ENCODE results near the gene TMEM123.

Gene TMEM123

DNA sequence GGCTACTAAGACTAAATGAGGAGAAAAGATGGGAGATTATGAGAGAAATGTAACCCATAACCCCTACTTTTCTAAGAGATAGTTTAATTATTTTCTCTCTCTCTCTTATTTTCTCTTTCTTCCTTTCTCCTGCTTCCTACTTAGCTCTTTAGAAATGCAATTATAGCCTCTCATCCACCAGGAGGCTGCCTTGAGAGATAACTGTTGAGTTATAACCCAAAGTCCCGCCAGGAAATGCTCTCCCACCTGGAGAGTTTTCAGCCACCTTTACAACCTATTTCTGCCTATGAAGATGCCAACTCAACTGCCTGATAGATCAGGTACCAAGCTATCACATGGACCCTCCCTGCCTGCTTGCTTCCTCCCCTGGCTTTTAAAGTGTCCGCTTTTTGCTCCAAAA, 34.0 kb upstream of the TMEM123 start:
- H3K36me3 ChIP-seq (ENCODE audit: insufficient read depth, low read length): no peaks in the 10 kb centered on the region
- H3K4me1 ChIP-seq (ENCODE audit: insufficient read depth, low read length): no peaks in the 10 kb centered on the region
- H3K9me3 ChIP-seq (ENCODE audit: low read length): no peaks in the 10 kb centered on the region
- H3K27me3 ChIP-seq (ENCODE audit: insufficient read depth, low read length): peaks cover 7% of the 10 kb centered on the region
- H2AFZ ChIP-seq (ENCODE audit: low read depth, low read length): no peak overlapping the region
- no peak overlapping the region for H3K4me3 ChIP-seq (ENCODE audit: low read length)

GRCh38 chr11:102485095-102485722, 32.6 kb upstream of the TMEM123 start:
- H3K4me1 ChIP-seq (ENCODE audit: insufficient read depth, low read length): no peaks in the 10 kb centered on the region
- H3K27me3 ChIP-seq (ENCODE audit: insufficient read depth, low read length): peaks cover 7% of the 10 kb centered on the region
- H3K4me3 ChIP-seq (ENCODE audit: low read length): no peak overlapping the region
- H3K9me3 ChIP-seq (ENCODE audit: low read length): no peaks in the 10 kb centered on the region
- H2AFZ ChIP-seq (ENCODE audit: low read depth, low read length): no peak overlapping the region
- H3K36me3 ChIP-seq (ENCODE audit: insufficient read depth, low read length): no peaks in the 10 kb centered on the region

- H3K36me3 ChIP-seq (ENCODE audit: insufficient read depth, low read length): no peaks in the 10 kb centered on the region
- no peak overlapping the region for H3K4me3 ChIP-seq (ENCODE audit: low read length)
- H3K4me1 ChIP-seq (ENCODE audit: insufficient read depth, low read length): no peaks in the 10 kb centered on the region
- H2AFZ ChIP-seq (ENCODE audit: low read depth, low read length): no peak overlapping the region
- H3K27me3 ChIP-seq (ENCODE audit: insufficient read depth, low read length): peaks cover 4% of the 10 kb centered on the region
- no peaks in the 10 kb centered on the region for H3K9me3 ChIP-seq (ENCODE audit: low read length)
These were observed 29.9 kb upstream of the TMEM123 start for GRCh38 chr11:102482433-102482832.

DNA sequence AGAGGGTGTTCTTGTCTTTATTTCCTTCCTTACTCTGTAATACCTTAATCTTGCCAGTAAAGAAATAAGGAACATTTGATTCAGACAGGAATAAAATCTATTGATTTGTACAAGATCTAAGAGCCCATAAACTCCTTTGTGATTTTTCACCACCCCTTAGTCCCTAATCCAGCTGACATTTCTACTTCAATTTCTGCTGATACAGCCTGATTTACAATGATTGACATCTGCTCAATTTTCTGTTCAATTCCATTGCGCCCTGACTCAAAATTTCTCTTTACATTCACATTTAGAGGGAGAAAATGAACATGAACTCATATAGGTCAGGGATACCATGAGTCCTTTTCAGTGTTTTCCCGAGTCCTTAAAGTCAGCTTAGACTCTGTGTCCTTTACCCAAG, 27.2 kb upstream of the TMEM123 start:
- Histone ChIP-seq H3K36me3 (ENCODE audit: insufficient read depth, low read length) (no peaks in the 10 kb centered on the region), H3K9me3 (ENCODE audit: low read length) (no peaks in the 10 kb centered on the region), H3K27me3 (ENCODE audit: insufficient read depth, low read length) (peaks cover 2% of the 10 kb centered on the region), H2AFZ (ENCODE audit: low read depth, low read length) (no peak overlapping the region), H3K4me1 (ENCODE audit: insufficient read depth, low read length) (no peaks in the 10 kb centered on the region), H3K4me3 (ENCODE audit: low read length) (no peak overlapping the region)

- Histone ChIP-seq H3K9me3 (ENCODE audit: low read length) (no peaks in the 10 kb centered on the region), H3K4me3 (ENCODE audit: low read length) (no peak overlapping the region), H2AFZ (ENCODE audit: low read depth, low read length) (no peak overlapping the region), H3K36me3 (ENCODE audit: insufficient read depth, low read length) (no peaks in the 10 kb centered on the region), H3K27me3 (ENCODE audit: insufficient read depth, low read length) (peaks cover 2% of the 10 kb centered on the region), H3K4me1 (ENCODE audit: insufficient read depth, low read length) (no peaks in the 10 kb centered on the region)
These were observed 26.2 kb upstream of the TMEM123 start for GRCh38 chr11:102478673-102479299.

DNA sequence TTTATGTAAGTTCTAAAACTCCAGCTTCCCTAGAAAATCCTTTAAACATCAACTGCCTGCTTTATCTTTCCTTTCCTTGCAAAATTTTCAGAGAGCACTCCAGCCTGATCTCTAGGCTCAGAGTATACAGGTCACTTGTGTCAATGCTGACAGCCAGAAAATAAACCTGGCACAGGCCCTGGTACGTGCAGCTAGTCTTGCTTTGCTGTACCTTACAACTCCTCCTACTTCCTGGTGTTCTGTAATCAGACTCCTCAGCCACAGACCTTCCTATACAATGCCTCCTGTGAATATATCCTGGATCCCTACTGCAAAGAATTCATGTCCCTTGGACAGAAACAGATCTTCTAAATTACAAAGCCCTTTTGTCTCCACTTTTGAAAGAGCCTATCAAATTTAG, 24.2 kb upstream of the TMEM123 start:
- Histone ChIP-seq H3K4me1 (ENCODE audit: insufficient read depth, low read length) (no peaks in the 10 kb centered on the region), H3K4me3 (ENCODE audit: low read length) (no peak overlapping the region), H2AFZ (ENCODE audit: low read depth, low read length) (no peak overlapping the region), H3K27me3 (ENCODE audit: insufficient read depth, low read length) (peaks cover 2% of the 10 kb centered on the region), H3K9me3 (ENCODE audit: low read length) (no peaks in the 10 kb centered on the region), H3K36me3 (ENCODE audit: insufficient read depth, low read length) (no peaks in the 10 kb centered on the region)

- H3K4me1 ChIP-seq (ENCODE audit: insufficient read depth, low read length): no peaks in the 10 kb centered on the region
- H3K27me3 ChIP-seq (ENCODE audit: insufficient read depth, low read length): peaks cover 2% of the 10 kb centered on the region
- no peaks in the 10 kb centered on the region for H3K36me3 ChIP-seq (ENCODE audit: insufficient read depth, low read length)
- no peaks in the 10 kb centered on the region for H3K9me3 ChIP-seq (ENCODE audit: low read length)
- no peak overlapping the region for H3K4me3 ChIP-seq (ENCODE audit: low read length)
- no peak overlapping the region for H2AFZ ChIP-seq (ENCODE audit: low read depth, low read length)
These were observed 23.5 kb upstream of the TMEM123 start for GRCh38 chr11:102476069-102476468.

GRCh38 chr11:102473543-102473942, 21.0 kb upstream of the TMEM123 start:
- Histone ChIP-seq H3K4me3 (ENCODE audit: low read length) (no peak overlapping the region), H3K36me3 (ENCODE audit: insufficient read depth, low read length) (no peaks in the 10 kb centered on the region), H3K27me3 (ENCODE audit: insufficient read depth, low read length) (no peaks in the 10 kb centered on the region), H3K9me3 (ENCODE audit: low read length) (no peaks in the 10 kb centered on the region), H2AFZ (ENCODE audit: low read depth, low read length) (no peak overlapping the region), H3K4me1 (ENCODE audit: insufficient read depth, low read length) (no peaks in the 10 kb centered on the region)

DNA sequence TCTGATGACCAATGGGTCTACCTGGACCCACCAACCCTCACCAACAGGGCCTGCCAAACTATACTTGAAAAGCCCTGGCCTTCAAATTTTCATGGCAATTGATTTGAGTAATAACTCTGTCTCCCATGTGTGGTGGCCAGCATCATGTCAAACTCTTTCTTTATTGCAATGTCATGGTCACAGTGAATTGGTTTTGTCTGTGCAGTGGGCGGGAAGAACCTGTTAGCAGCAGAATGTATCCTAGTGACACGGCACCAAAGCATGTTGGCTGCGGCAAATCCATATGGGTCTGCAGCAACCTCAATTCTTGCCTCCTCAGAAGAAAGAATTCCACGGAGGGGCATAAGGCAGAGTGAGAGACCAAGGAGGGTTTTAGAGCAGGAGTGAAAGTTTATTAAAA, 19.6 kb upstream of the TMEM123 start:
- Histone ChIP-seq H3K27me3 (ENCODE audit: insufficient read depth, low read length) (no peaks in the 10 kb centered on the region), H3K9me3 (ENCODE audit: low read length) (no peaks in the 10 kb centered on the region), H3K4me3 (ENCODE audit: low read length) (no peak overlapping the region)

DNA sequence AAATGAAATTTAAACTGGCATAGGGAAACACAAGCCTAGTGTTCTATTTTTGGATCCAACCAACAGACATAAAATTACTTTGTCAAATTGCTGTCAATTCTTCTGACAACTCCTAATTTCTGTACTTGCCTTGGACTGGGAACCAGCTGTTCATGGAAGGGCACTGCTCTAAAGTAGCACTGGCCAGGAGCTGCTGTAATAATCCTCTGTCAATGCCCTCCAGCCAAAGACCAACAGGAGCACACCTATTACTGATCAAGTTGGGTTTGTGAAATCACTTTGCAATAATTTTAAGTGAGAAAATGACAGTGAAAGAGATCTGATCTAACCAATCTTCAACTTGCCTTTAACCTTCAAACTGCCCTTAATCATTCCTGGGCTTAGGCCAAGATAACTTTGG, 18.9 kb upstream of the TMEM123 start:
- no peaks in the 10 kb centered on the region for H3K9me3 ChIP-seq (ENCODE audit: low read length)
- H3K4me1 ChIP-seq (ENCODE audit: insufficient read depth, low read length): no peaks in the 10 kb centered on the region
- H3K4me3 ChIP-seq (ENCODE audit: low read length): no peak overlapping the region
- no peak overlapping the region for H2AFZ ChIP-seq (ENCODE audit: low read depth, low read length)
- H3K27me3 ChIP-seq (ENCODE audit: insufficient read depth, low read length): no peaks in the 10 kb centered on the region
- H3K36me3 ChIP-seq (ENCODE audit: insufficient read depth, low read length): no peaks in the 10 kb centered on the region

More for the DNA sequence above, 19.6 kb upstream of the TMEM123 start:
- no peaks in the 10 kb centered on the region for H3K36me3 ChIP-seq (ENCODE audit: insufficient read depth, low read length)
- no peak overlapping the region for H2AFZ ChIP-seq (ENCODE audit: low read depth, low read length)
- H3K4me1 ChIP-seq (ENCODE audit: insufficient read depth, low read length): no peaks in the 10 kb centered on the region

GRCh38 chr11:102470251-102470650, 17.7 kb upstream of the TMEM123 start:
- no peaks in the 10 kb centered on the region for H3K9me3 ChIP-seq (ENCODE audit: low read length)
- no peaks in the 10 kb centered on the region for H3K4me1 ChIP-seq (ENCODE audit: insufficient read depth, low read length)
- no peaks in the 10 kb centered on the region for H3K36me3 ChIP-seq (ENCODE audit: insufficient read depth, low read length)
- H2AFZ ChIP-seq (ENCODE audit: low read depth, low read length): no peak overlapping the region
- no peak overlapping the region for H3K4me3 ChIP-seq (ENCODE audit: low read length)
- peaks cover 4% of the 10 kb centered on the region for H3K27me3 ChIP-seq (ENCODE audit: insufficient read depth, low read length)

DNA sequence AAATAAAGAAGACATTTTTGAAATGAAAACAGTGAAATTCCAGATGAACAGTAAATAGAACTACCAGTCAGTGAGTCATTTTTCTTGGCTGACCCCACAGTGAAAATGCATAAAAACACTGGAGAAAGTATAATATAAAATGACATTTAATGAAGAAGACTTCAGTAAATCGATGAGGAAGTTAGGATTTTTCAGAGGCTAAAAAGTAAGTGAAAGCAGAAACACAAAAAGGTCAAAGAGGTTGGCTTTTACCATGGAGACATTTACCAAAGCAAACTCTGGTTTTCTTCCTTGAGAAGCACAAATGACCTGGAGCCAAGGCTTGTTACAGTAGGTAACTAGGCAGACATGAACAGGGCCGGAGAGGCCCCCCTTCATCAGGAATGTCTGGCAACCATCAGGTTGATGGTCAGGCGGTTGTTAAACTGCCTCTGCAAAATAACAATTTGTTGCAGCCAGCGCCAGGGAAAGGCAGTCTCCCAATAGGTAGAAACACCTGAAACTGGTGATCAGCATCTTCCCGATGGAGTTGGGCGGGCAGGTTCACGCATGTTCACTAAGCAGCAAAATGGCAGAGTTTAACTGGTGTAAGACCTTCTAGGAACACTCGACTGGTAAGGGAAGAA, 16.7 kb upstream of the TMEM123 start:
- Histone ChIP-seq H3K27me3 (ENCODE audit: insufficient read depth, low read length) (peaks cover 4% of the 10 kb centered on the region), H3K9me3 (ENCODE audit: low read length) (no peaks in the 10 kb centered on the region), H3K4me3 (ENCODE audit: low read length) (no peak overlapping the region), H2AFZ (ENCODE audit: low read depth, low read length) (no peak overlapping the region), H3K36me3 (ENCODE audit: insufficient read depth, low read length) (no peaks in the 10 kb centered on the region), H3K4me1 (ENCODE audit: insufficient read depth, low read length) (no peaks in the 10 kb centered on the region)

- Histone ChIP-seq H3K4me1 (ENCODE audit: insufficient read depth, low read length) (no peaks in the 10 kb centered on the region), H2AFZ (ENCODE audit: low read depth, low read length) (no peak overlapping the region), H3K36me3 (ENCODE audit: insufficient read depth, low read length) (no peaks in the 10 kb centered on the region), H3K27me3 (ENCODE audit: insufficient read depth, low read length) (peaks cover 4% of the 10 kb centered on the region), H3K4me3 (ENCODE audit: low read length) (no peak overlapping the region), H3K9me3 (ENCODE audit: low read length) (no peaks in the 10 kb centered on the region)
These were observed 16.1 kb upstream of the TMEM123 start for GRCh38 chr11:102468616-102469195.
